ENCODE measurements around the gene REC8.

DNA sequence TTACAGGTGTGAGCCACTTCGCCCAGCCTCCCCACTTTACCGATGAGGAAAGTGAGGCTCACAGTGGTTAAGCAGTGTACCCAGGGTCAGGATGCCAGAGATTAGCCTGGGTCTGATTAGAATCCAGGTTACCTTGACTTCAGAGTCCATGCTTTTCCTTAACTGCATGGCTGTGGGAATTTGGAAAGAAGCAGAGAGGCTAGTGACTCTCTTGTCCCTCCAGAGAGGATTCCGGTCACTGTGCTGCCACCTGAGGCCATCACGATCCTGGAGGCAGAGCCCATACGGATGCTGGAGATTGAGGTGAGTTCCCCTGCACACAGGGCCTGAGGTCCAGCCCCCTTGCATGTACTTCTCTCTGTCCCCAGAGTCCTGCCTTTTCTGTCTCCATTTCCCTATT, 4.7 kb downstream of the REC8 start:
- TF ChIP-seq, protein P1, sequence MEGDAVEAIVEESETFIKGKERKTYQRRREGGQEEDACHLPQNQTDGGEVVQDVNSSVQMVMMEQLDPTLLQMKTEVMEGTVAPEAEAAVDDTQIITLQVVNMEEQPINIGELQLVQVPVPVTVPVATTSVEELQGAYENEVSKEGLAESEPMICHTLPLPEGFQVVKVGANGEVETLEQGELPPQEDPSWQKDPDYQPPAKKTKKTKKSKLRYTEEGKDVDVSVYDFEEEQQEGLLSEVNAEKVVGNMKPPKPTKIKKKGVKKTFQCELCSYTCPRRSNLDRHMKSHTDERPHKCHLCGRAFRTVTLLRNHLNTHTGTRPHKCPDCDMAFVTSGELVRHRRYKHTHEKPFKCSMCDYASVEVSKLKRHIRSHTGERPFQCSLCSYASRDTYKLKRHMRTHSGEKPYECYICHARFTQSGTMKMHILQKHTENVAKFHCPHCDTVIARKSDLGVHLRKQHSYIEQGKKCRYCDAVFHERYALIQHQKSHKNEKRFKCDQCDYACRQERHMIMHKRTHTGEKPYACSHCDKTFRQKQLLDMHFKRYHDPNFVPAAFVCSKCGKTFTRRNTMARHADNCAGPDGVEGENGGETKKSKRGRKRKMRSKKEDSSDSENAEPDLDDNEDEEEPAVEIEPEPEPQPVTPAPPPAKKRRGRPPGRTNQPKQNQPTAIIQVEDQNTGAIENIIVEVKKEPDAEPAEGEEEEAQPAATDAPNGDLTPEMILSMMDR (conservative IDR thresholded peaks at IDR 0.05 in 1 of 2, IDR thresholded peaks at IDR 0.05 in 1 of 2; ENCODE audit: extremely low read depth in 1 of 2, insufficient read depth in 1 of 2, low read depth in 1 of 2, low read length in 2 of 2): no peak
- TF ChIP-seq EZH2 (IDR thresholded peaks at IDR 0.05; ENCODE audit: borderline replicate concordance, low read length): no peak
